ENCODE data around the gene RXRA. TPM values are rescaled to one million over a fixed set of nuclear protein-coding genes. Genes with fewer than 3 reads are reported as not detected.
"Not testable (repeated sequence)": the region's sequence is repeated elsewhere in the genome, so short reads cannot be mapped to it uniquely, and the experiment has no call there.

RXRA gene
- total and polyA plus RNA-seq, 10 of the 15 experiments (the other 5 are each of a cell fraction or from before 2014, with no cell fraction given), result 0.89 to 36.8 (median 11.1) TPM

GRCh38 chr9:134305533-134305932 lies 20.7 kb upstream of the RXRA start (continued):
- TF ChIP-seq KLF5 (IDR thresholded peaks at IDR 0.05; ENCODE audit: partially characterized antibody), result no peak
- TF ChIP-seq HDAC6 (IDR thresholded peaks at IDR 0.05; ENCODE audit: unreplicated experiment), result no peak
- TF ChIP-seq WRNIP1 (IDR thresholded peaks at IDR 0.05; ENCODE audit: borderline replicate concordance, low read depth, low read length), result no peak
- TF ChIP-seq ZBED1 (IDR thresholded peaks at IDR 0.05; ENCODE audit: borderline replicate concordance), result no peak

GRCh38 chr9:134306042-134306441 lies 20.2 kb upstream of the RXRA start:
- H2AFZ ChIP-seq (ENCODE audit: control insufficient read depth, low read depth, low read length); RAD21 ChIA-PET (ENCODE audit: unreplicated experiment); H3K79me2 ChIP-seq (ENCODE audit: control insufficient read depth, insufficient read depth, low read length); H3K36me3 ChIP-seq (ENCODE audit: control insufficient read depth in 2 of 2, insufficient read depth in 2 of 2, low read length in 1 of 2); ATAC-seq; in situ Hi-C loops (cut with MboI); H3K27ac ChIP-seq (ENCODE audit: control insufficient read depth, insufficient read depth); H3K9ac ChIP-seq (ENCODE audit: control insufficient read depth, insufficient read depth, low read length); SMC1A ChIA-PET (ENCODE audit: uncharacterized antibody, unreplicated experiment); BruUV-seq (replicated peaks); H4K20me1 ChIP-seq (ENCODE audit: control insufficient read depth, insufficient read depth); H3K4me3 ChIP-seq; H3K4me2 ChIP-seq (ENCODE audit: control insufficient read depth, insufficient read depth); DNase-seq (ENCODE audit: low read depth, low spot score); intact Hi-C loops (cut with micrococcal nuclease; ENCODE audit: unreplicated experiment); H3K4me1 ChIP-seq (ENCODE audit: control insufficient read depth, insufficient read depth, low read length); H3K9me3 ChIP-seq (replicated peaks; ENCODE audit: control insufficient read depth, insufficient read depth, low read length); CTCF ChIA-PET; POLR2A ChIA-PET; H3K27me3 ChIP-seq (replicated peaks in 1 of 2; ENCODE audit: control insufficient read depth in 2 of 2, insufficient read depth in 2 of 2, low read length in 1 of 2): not testable (repeated sequence)
- peak; percentile 59 for FAIRE-seq

DNA sequence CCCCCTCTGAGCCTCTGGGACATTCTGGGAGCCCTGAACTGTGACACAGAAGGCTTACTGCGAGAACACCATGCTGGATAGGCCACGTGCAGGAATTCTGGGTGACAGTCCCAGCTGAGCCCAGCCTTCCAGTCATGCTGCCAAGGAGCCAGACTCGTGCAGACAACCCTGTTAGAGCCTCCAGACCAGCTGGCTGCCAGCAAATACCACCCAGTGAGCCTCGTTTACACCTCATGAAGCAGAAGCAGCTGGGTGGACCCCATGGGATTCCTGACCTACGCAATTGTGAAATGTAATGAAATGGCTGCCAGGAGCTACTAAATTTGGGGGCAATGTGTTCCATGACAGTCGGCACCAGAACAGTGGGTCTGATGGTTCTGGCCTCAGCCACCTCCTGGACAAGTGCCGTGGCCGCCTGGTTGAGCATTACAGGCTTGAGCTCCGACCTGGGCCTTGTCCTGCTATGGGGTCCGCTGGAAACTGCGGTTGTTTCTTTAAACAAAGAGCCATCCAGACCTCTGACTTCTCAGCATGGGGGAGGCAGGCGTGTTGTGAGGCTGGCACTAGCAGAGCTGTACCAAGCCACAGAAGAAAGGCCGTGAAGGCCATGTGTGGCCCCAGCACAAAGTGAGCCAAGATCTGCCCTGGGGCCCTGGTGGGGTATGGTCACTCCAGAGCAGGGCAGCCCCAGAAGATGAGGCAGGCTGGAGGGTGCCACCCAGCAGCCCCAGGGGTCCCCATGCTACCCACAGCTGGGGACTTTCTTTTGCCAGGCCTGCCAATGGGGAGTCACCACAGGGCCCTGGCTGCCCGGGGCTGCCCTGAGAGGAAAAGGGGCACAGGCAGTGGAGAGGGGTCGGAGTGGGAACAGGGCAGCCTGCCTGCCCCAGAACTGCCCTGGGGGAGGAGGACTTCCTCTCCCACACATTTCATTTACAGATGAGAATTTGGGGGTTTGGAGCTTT lies 19.3 kb upstream of the RXRA start:
- H3K79me2 ChIP-seq (ENCODE audit: control insufficient read depth, insufficient read depth, low read length), result no peaks in the 10 kb centered on the region
- TF ChIP-seq MTA3 (IDR thresholded peaks at IDR 0.05; ENCODE audit: borderline replicate concordance, low read length), result no peak
- TF ChIP-seq SIN3A (IDR thresholded peaks at IDR 0.05; ENCODE audit: low read depth, low read length), result no peak
- no peak for TF ChIP-seq NBN (IDR thresholded peaks at IDR 0.05)
- no peak for TF ChIP-seq PML (IDR thresholded peaks at IDR 0.05; ENCODE audit: low read length)
- TF ChIP-seq ZZZ3 (IDR thresholded peaks at IDR 0.05; ENCODE audit: control insufficient read depth, insufficient read length, low read depth), result no peak
- TF ChIP-seq SREBF1 (IDR thresholded peaks at IDR 0.05; ENCODE audit: low read length), result no peak
- no peak for TF ChIP-seq ZBED1 (IDR thresholded peaks at IDR 0.05; ENCODE audit: borderline replicate concordance)
- no peak for TF ChIP-seq BCL11A (IDR thresholded peaks at IDR 0.05; ENCODE audit: low read depth, low read length)
- no peak for TF ChIP-seq TARDBP (IDR thresholded peaks at IDR 0.05; ENCODE audit: borderline replicate concordance)
- no peak for TF ChIP-seq HDAC2 (IDR thresholded peaks at IDR 0.05)
- TF ChIP-seq, protein P1, sequence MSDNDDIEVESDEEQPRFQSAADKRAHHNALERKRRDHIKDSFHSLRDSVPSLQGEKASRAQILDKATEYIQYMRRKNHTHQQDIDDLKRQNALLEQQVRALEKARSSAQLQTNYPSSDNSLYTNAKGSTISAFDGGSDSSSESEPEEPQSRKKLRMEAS (IDR thresholded peaks at IDR 0.05; ENCODE audit: low read depth, low read length), result no peak
- no peaks in the 10 kb centered on the region for H3K36me3 ChIP-seq (ENCODE audit: control insufficient read depth in 2 of 2, insufficient read depth in 2 of 2, low read length in 1 of 2)
- SMC1A ChIA-PET (ENCODE audit: uncharacterized antibody, unreplicated experiment), result no interaction called here
- no peak overlapping the region for H3K4me2 ChIP-seq (ENCODE audit: control insufficient read depth, insufficient read depth)
- RAD21 ChIA-PET (ENCODE audit: unreplicated experiment), result no interaction called here
- no TSS peak for BruUV-seq (replicated peaks)
- H3K27ac ChIP-seq (ENCODE audit: control insufficient read depth, insufficient read depth), result no peak overlapping the region
- ATAC-seq (no peak), FAIRE-seq (no peak), DNase-seq (ENCODE audit: low read depth, low spot score) (no peak)
- POLR2A ChIA-PET, result no interaction called here
- H3K4me3 ChIP-seq, result no peak overlapping the region
- CTCF ChIA-PET, result no interaction called here
- H2AFZ ChIP-seq (ENCODE audit: control insufficient read depth, low read depth, low read length), result no peak overlapping the region
- no peaks in the 10 kb centered on the region; a peak in 2 of 4 replicates for H3K27me3 ChIP-seq (replicated peaks in 1 of 2; ENCODE audit: control insufficient read depth in 2 of 2, insufficient read depth in 2 of 2, low read length in 1 of 2)
- intact Hi-C loops (cut with micrococcal nuclease; ENCODE audit: unreplicated experiment) (no loop called here), in situ Hi-C loops (cut with MboI) (no loop called here)
- 30% methylated on average over 14 of the region's 15 CpGs for WGBS (ENCODE audit: insufficient coverage, insufficient replicate concordance, low lambda C conversion rate, missing lambda C conversion rate)
- H3K4me1 ChIP-seq (ENCODE audit: control insufficient read depth, insufficient read depth, low read length), result peaks cover under 1% of the 10 kb centered on the region
- H3K9ac ChIP-seq (ENCODE audit: control insufficient read depth, insufficient read depth, low read length), result no peak overlapping the region
- no peaks in the 10 kb centered on the region for H4K20me1 ChIP-seq (ENCODE audit: control insufficient read depth, insufficient read depth)
- H3K9me3 ChIP-seq (replicated peaks; ENCODE audit: control insufficient read depth, insufficient read depth, low read length), result no peaks in the 10 kb centered on the region; the same call in 2 of the 3 replicates

Data from GM12878 (cell line).